NCI-H1092 treated with DMSO at 0.1 percent for 48 hours (cell line): Measurements from ENCODE around the gene FMO4.
"Not testable (repeated sequence)": the region's sequence is repeated elsewhere in the genome, so short reads cannot be mapped to it uniquely, and the experiment has no call there.

ENCODE experiments used
- DNase-seq: peaks from one replicate; lab custom pipeline; 2025; lab: John Stamatoyannopoulos, UW

FMO4 gene

GRCh38 chr1:171335964-171336363 is 22.0 kb downstream of the FMO4 start:
- DNase-seq, result no peak

GRCh38 chr1:171339345-171339744 is 25.4 kb downstream of the FMO4 start:
- DNase-seq, result not testable (repeated sequence)

- DNase-seq, result no peak
Observed at GRCh38 chr1:171343727-171344472, 29.9 kb downstream of the FMO4 start.

- no peak for DNase-seq
Observed at GRCh38 chr1:171344473-171344820, 30.5 kb downstream of the FMO4 start.

- DNase-seq, result no peak
Observed at GRCh38 chr1:171345536-171345935, 31.6 kb downstream of the FMO4 start.

GRCh38 chr1:171346881-171347280 is 32.9 kb downstream of the FMO4 start:
- no peak for DNase-seq

- no peak for DNase-seq
Observed at GRCh38 chr1:171350594-171350993, 36.6 kb downstream of the FMO4 start.

GRCh38 chr1:171351961-171352360 is 38.0 kb downstream of the FMO4 start:
- no peak for DNase-seq

- no peak for DNase-seq
Observed at GRCh38 chr1:171352554-171352953, 38.6 kb downstream of the FMO4 start.

- no peak for DNase-seq
Observed at GRCh38 chr1:171355727-171356126, 41.7 kb downstream of the FMO4 start.

- DNase-seq, result no peak
Observed at GRCh38 chr1:171357179-171357578, 43.2 kb downstream of the FMO4 start.

GRCh38 chr1:171359355-171359648 is 45.3 kb downstream of the FMO4 start:
- DNase-seq, result not testable (repeated sequence)

- DNase-seq, result not testable (repeated sequence)
Observed at GRCh38 chr1:171359731-171360527, 45.9 kb downstream of the FMO4 start.

GRCh38 chr1:171366085-171366484 is 52.1 kb downstream of the FMO4 start:
- no peak for DNase-seq

- DNase-seq, result no peak
Observed at GRCh38 chr1:171366816-171367215, 52.8 kb downstream of the FMO4 start.

- no peak for DNase-seq
Observed at GRCh38 chr1:171367436-171367835, 53.5 kb downstream of the FMO4 start.

- DNase-seq, result no peak
Observed at GRCh38 chr1:171372418-171373084, 58.6 kb downstream of the FMO4 start.

GRCh38 chr1:171373357-171374122 is 59.6 kb downstream of the FMO4 start:
- not testable (repeated sequence) for DNase-seq

GRCh38 chr1:171379846-171380245 is 65.9 kb downstream of the FMO4 start:
- DNase-seq, result no peak

GRCh38 chr1:171381866-171382210 is 67.9 kb downstream of the FMO4 start:
- DNase-seq, result no peak

- no peak for DNase-seq
Observed at GRCh38 chr1:171384496-171384895, 70.5 kb downstream of the FMO4 start.

GRCh38 chr1:171389171-171389570 is 75.2 kb downstream of the FMO4 start:
- DNase-seq, result no peak
